CD4-positive, alpha-beta T cell treated with Interferon alpha-2 for 1 hour (primary cell): ENCODE data around the gene EMSY.

Experiments used
- DNase-seq, 2 donors: peaks; one replicate each; pipeline ENCODE4 v3.0.0-alpha.2; 2020 to 2022

Gene EMSY

GRCh38 chr11:76459299-76459698 is 14.5 kb downstream of the EMSY start:
- no peak for DNase-seq

- DNase-seq, result no peak
Measured at GRCh38 chr11:76459846-76460245, 15.0 kb downstream of the EMSY start.

- no peak for DNase-seq
Measured at GRCh38 chr11:76462317-76462716, 17.5 kb downstream of the EMSY start.

- no peak for DNase-seq
Measured at GRCh38 chr11:76465701-76466100, 20.9 kb downstream of the EMSY start.

- DNase-seq, result no peak
Measured at GRCh38 chr11:76466666-76467065, 21.8 kb downstream of the EMSY start.

GRCh38 chr11:76469141-76469540 is 24.3 kb downstream of the EMSY start:
- no peak for DNase-seq

GRCh38 chr11:76471382-76471781 is 26.6 kb downstream of the EMSY start:
- DNase-seq, result no peak

- no peak for DNase-seq
Measured at GRCh38 chr11:76480241-76480640, 35.4 kb downstream of the EMSY start.

GRCh38 chr11:76491644-76492043 is 46.8 kb downstream of the EMSY start:
- no peak for DNase-seq

- no peak for DNase-seq
Measured at GRCh38 chr11:76493040-76493439, 48.2 kb downstream of the EMSY start.

GRCh38 chr11:76493626-76494539 is 49.1 kb downstream of the EMSY start:
- DNase-seq, result no peak

- peak in 1 of 2 donors; percentile 30 for DNase-seq
Measured at GRCh38 chr11:76495019-76495418, 50.2 kb downstream of the EMSY start.

- DNase-seq, result no peak
Measured at GRCh38 chr11:76496174-76496573, 51.4 kb downstream of the EMSY start.

GRCh38 chr11:76501526-76502202 is 56.8 kb downstream of the EMSY start:
- no peak for DNase-seq

GRCh38 chr11:76506833-76507232 is 62.0 kb downstream of the EMSY start:
- DNase-seq, result no peak

- DNase-seq, result no peak
Measured at GRCh38 chr11:76510060-76511047, 65.5 kb downstream of the EMSY start.

- DNase-seq, result peak in 1 of 2 donors; percentile 16
Measured at GRCh38 chr11:76512851-76513653, 68.2 kb downstream of the EMSY start.

- DNase-seq, result no peak
Measured at GRCh38 chr11:76513654-76514034, 68.8 kb downstream of the EMSY start.

GRCh38 chr11:76515494-76515893 is 70.7 kb downstream of the EMSY start:
- DNase-seq, result no peak

- DNase-seq, result no peak
Measured at GRCh38 chr11:76523147-76523546, 78.3 kb downstream of the EMSY start.

GRCh38 chr11:76523786-76524436 is 79.1 kb downstream of the EMSY start:
- DNase-seq, result no peak

- DNase-seq, result no peak
Measured at GRCh38 chr11:76524461-76524860, 79.6 kb downstream of the EMSY start.
